GM19438 (cell line): ENCODE measurements around the gene NOL6.
"Not testable (repeated sequence)": the region's sequence is repeated elsewhere in the genome, so short reads cannot be mapped to it uniquely, and the experiment has no call there.

Experiments used
- ATAC-seq: cut with Tn5 transposase; IDR thresholded peaks from one replicate; pipeline ENCODE4 v1.9.1; 2021; ENCODE audit warnings: low read depth; ENCODE audit not compliant: unreplicated experiment

NOL6 gene

DNA sequence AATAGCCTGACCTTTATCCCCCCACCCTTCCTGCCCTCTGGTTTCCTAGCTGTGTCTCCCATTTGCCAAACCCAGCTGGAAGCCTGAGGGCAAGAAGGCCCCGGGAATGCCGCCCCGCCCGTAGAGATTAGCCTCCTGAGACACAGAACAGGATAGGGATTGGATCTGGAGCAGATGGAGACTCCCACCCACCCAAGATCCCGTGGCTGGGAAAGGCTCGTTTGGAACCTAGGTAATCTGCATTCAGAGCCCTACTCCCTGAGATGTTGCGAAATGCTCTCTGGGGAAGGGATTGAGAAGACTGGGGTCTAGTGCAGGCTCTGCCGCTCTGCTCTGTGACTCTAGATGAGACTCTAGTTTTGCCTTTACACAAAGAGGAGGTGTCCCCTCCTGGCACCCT is 37.3 kb downstream of the NOL6 start:
- ATAC-seq, result no peak

DNA sequence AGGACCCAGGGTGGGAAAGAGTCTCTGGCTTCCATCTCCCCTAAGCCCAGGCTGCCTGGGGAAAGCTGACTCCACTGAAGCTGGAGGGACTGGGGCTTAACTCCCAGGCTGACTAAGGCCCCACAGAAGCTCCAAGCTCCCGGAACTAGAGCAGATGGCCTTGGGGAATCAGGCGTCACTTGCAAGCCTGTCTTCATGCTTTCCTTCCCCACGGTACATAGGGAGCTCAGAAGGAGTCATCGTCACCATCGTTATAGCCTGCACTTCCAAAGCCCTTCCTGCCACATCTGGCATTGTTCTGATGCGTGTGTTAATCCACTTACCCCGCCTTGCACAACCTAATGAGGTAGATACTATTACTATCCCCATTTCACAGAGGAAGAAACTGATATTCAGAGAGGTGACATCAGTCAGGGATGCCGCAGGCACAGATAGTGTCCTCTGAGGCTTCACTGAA is 37.9 kb downstream of the NOL6 start:
- no peak for ATAC-seq

DNA sequence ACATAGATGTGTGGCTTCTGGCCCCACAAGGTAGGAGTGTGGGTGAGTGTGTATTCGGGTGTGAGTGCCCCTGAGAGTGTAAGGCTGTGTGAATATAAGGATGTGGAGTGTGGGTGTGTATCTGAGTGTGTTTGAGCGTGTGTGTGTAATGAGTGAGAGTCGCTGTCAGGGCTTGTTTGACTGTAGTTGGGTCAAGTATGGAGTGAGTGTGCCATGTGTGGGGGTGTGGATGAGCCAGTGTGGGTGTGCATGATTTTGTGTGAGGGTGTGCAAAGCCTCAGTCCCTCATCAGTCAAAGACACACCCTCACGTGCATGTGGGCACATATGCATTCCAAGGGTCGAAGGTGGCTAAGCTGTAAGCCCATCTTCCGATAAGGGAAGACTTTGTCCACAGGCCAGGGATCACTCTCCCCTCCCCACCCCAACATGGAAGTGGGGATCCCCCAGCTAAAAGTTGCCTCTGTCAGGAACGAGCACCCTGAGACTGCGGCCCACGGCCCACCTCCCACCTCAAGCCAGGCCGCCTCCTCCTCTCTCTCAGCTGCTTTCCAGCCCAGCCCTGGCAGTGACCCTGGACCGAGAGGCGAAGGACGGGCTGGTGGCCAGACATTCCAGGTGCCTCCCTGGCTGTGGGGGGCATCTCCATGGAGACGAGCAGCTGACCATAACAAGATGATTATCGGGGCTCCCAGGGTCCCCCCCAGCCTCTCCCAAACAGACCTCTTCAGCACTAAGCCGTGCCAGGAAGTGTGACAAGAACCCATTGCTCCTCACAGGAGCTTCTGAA is 39.2 kb downstream of the NOL6 start:
- ATAC-seq, result no peak

DNA sequence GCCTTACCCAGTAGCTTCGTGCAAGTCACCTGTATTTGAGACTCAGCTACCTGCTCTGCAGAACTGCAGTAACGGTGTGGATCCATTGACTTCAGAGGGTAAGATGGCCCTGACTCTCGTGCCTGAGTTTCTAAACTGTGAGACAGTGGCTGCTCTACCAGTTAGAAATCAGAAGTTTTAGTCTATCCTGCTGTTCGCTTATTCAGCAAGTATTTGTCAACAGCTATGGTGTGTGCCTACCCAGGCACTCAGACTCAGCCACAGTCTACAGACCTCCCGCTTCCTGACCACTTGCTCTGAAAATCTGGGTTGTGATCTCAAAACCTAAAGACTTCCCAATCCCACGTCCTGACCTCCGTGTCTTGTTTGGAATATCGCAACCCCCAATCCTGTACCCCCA is 39.9 kb downstream of the NOL6 start:
- no peak for ATAC-seq

DNA sequence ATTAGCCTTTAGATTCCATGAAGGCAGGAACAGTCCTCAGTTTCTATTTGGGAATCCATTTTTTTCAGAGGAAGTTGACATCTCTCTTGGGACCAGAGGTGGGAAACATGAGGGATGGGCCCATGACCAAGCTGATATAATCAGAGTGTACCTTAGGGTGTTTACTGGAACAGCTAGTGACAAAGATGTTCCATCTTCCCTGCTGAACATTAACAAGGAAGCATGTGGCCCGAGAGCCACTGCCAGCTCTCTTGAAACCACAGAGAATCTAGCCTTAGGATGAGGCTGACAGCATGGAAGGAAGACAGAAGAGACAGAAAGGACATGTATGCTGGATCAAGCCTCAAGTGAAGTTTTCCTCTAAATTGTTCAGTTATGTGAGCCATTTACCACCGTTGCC is 42.3 kb downstream of the NOL6 start:
- no peak for ATAC-seq

DNA sequence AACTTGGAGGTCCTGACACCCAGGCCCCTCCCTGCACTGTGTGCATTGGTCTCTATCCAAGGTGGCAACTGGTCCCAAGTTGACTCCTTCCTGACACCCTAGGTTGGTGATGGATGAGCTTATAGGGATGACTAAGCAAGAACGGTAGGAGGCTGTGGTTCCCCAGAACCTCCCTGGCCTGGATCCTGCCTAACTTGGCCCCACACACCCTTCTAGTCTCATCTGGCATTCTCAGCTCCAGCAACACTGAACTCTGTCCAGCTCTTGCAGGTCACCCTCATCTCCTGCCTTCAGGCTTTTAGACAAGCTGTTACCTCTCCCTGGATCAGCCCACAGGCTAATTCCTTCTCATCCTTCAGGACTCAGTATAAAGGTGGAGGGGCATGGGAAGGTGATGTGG is 42.8 kb downstream of the NOL6 start:
- no peak for ATAC-seq

DNA sequence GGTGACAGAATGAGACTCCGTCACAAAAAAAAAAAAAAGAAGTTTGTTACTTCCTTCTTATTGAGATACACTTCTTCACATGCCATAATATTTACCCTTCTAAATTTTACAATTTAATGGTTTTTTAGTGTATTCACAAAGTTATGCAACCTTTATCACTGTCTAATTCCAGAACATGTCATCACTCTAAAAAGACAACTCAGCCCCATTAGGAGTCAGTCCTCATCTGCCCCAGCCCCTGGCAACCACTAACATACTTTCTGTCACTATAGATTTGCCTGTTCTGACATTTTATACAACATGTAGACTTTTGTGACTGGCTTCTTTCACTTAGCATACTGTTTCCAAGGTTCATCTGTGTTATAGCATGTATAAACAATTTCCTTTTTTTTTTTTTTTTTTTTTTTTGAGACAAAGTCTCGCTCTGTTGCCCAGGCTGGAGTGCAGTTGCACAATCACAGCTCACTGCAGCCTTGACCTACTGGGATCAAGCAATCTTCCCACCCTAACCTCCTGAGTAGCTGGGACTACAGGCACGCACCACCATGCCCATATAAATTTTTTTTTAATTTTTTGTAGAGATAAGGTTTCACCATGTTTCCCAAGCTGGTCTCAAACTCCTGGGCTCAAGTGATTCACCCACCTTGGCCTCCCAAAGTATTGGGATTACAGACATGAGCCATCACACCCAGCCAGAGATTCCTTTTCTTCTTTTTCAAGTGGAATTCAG is 44.3 kb downstream of the NOL6 start:
- ATAC-seq, result no peak

DNA sequence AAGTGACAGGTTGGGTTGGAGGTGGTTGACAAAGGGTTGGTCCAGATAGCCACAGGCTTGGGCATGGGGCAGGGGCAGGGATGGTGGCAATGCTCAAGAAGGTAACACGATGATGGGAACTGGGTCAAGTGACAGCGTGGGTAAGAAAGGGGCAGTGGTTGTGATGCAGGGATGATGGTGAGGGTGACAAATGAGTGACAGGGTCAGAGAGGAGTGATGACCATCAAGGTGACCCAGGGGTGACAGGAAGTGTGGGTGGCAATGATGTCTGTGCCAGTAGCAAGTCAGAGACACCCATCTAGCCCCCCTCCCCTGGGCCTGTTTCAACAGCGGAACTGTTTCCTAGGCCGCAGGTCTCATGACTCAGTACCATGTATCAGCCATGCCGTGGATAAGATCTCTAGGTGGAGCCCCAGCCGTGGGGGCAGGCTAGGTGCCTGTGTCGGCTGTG is 46.9 kb downstream of the NOL6 start:
- ATAC-seq, result no peak

DNA sequence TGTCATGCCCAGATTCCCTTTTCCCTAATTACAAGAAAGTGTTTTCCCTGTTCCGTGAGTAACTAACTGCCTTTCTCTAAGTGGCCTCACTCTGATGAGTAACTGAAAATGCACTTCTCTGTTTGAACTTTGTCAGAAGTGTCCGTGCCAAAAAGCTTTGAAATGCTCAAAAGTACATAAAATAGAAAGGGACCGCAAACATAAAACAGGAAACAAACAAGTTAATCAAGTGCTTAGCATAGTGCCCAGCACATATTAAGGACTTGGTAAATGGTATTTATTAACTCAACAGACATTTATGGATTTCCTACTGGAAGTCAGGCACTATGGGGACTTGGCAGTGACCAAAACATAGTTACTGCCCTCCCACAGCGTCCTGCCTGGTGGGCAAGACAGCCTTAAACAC is 48.6 kb downstream of the NOL6 start:
- ATAC-seq, result no peak

DNA sequence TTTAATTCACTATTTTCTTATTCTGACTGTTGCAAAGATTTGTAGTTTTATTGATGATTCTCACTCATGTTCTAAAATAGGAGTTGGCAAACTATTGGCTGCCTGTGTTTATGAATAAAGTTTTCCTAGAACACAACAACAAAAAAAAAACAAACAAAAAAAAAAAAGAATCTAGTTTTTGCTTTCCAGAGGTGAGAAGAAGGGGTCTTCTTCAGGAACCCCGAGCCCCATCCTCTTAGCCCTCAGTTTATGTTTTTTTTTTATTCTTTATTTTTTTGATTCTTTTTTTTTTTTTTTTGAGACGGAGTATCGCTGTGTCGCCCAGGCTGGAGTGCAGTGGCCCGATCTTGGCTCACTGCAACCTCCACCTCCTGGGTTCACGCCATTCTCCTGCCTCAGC is 49.2 kb downstream of the NOL6 start:
- not testable (repeated sequence) for ATAC-seq

DNA sequence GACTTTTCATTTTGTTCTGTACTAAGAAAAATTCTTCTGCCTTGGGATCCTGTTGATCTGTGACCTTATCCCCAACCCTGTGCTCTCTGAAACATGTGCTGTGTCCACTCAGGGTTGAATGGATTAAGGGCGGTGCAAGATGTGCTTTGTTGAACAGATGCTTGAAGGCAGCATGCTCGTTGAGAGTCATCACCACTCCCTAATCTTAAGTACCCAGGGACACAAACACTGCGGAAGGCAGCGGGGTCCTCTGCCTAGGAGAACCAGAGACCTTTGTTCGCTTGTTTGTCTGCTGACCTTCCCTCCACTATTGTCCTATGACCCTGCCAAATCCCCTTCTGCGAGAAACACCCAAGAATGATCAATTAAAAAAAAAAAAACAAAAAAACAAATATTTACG is 49.7 kb downstream of the NOL6 start:
- not testable (repeated sequence) for ATAC-seq

DNA sequence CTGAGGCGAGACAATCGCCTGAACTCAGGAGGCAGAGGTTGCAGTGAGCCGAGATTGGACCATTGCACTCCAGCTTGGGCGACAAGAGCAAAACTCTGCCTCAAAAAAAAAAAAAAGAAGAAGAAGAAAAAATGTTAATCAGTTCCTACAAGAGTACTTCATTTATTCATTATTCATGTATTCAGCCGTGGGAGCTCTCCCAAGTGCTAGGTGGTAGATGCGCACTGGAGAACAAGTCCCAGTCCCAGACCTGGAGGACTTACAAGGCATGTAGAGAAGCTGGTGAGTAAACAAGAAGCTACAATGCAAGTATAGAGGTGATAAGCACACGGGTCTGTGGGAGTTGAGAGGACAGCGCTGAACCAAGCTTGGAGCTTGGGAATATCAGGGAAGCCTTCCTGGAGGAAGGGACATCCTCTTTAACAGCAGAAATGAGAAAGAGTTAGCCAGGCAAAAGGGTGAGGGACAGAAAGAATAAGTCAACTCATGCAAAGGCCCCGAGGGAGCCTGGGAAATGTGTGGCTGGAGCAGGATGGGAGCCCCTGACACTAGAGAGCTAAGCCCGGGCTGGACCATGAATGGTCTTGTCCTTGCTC is 53.9 kb downstream of the NOL6 start:
- ATAC-seq, result no peak

DNA sequence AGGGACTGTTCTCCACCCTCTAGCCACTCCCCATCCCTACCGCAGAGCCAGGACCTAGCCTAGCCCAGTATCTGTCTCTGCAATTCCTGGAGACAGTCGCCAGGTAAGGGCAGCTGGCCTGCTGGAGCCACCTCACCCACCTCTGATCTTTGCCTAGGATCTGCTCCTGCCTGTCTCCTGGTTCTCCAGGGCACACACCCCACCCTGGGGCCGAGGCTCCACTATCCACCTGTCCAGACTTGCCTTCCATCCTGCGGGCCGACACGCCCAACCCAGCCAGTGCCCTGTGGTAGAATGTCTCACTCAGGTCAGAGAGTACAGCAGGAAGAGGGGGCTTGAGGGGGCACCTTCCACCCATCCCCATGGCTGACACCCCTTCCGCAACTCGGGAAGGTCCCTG is 55.6 kb downstream of the NOL6 start:
- ATAC-seq, result no peak

DNA sequence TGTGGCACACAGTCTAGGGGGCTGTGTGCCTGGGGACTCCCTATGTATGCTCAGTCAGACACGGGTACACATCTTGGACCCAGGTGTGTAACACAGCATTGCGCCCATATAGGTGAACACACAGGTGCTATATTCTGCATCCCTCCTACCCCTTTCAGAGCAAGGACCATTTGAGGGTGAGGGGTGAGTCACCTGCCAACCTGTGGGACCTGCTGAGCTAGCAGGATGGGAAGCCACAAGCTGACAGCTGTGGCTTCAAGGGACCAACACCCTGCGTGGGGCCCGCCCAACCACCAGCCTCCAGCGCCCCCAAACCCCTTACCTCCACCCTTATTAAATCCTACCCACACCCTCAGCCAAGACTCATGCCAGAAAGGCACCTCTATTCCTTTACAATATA is 56.7 kb downstream of the NOL6 start:
- no peak for ATAC-seq

DNA sequence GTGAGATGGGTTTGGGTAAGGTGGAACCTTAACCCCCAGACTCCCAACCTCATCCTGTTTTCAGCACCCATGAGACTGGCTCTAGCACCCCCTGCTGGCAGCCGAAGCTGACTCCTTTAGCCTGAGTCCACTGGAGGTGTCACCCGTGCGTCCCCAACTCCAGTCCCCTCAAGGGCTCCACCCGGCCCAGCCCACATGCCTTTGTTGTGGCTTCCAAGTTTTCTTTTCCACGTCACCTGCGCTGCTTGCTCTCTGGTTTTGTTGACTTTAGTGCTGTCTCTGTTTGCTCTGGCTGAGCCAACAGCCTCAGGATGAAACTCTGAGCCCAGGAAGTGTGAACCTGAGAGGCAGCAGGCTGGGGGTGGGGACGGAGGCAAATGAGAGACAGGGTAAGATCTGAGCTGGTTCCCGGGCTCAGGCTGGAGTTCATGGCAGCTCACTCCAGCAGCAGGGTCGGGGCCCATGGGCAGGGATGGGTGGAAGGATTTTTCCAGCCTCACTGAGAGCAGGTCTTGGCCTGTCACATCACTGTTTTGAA is 58.2 kb downstream of the NOL6 start:
- peak; percentile 81 for ATAC-seq

DNA sequence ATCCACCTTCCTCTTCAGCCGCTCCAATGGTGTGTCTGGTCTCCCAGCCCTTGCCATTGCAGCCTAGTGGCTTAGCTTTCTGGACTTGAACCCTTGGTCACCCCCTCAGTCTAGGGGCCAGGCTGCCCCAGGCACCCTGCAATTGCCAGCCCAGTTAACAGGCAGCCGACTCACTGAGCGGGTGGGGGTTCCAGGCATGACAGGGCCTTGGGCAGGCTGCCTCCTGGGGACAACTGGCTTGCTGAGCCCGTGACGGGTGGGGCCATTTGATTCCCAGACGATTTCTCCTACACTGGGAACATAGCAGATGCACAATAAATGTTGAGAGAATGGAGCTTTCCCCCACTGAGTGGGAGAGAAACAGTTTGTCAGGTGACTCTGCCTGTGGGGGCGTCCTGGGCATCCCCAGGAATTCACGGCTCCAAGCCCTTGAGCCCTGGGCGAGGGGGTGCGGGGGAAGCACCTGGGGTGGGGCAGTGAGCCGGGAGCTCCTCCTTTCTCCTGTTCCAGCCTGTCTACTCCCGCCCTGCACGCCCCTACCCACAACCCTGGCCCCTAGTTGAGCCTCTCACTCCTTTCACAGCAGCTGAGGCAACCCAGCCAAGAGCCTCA is 58.7 kb downstream of the NOL6 start:
- no peak for ATAC-seq

DNA sequence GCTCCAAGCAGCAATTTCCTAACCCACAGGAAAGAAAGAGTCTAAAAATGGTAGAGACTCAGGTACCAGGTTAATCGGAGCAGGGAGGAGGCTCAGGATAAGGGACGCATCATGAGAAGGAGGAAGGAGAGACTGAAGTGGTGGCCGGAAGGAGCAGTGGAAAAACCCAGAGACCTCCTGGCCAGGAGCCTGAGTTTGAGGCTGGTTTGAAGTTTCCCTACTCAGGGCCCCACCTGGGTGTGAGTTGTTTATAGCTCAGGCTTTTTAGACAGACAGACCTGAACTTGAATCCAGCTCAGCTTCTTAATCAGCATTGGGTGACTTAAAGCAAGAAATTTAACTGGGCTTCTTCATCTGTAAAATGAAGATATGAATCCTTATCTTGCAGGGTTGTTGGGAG is 59.5 kb downstream of the NOL6 start:
- no peak for ATAC-seq
